Smooth muscle cell (in vitro differentiated cells): ENCODE results near the gene EHMT1. TPM values are rescaled to one million over a fixed set of nuclear protein-coding genes. Genes with fewer than 3 reads are reported as not detected.

Experiments
- DNase-seq: peaks from one replicate; lab custom pipeline; 2025; ENCODE audit not compliant: unreplicated experiment; lab: John Stamatoyannopoulos, UW
- H2AFZ ChIP-seq: fragments of 200-600 bp; sonication (generic); 2 replicates; pipeline ENCODE4 v1.6.0; 2016; ENCODE audit warnings: antibody characterized with exemption, low read depth, mild to moderate bottlenecking
- H3F3A ChIP-seq: fragments of 200-600 bp; sonication (generic); 2 replicates; pipeline ENCODE4 v1.6.0; 2017; ENCODE audit warnings: antibody characterized with exemption, low read depth
- H3K27ac ChIP-seq: fragments of 200-600 bp; sonication (generic); 2 replicates; pipeline ENCODE4 v1.5.1; 2016; ENCODE audit warnings: low read depth, mild to moderate bottlenecking
- H3K27me3 ChIP-seq: fragments of 200-600 bp; sonication (generic); 2 replicates; pipeline ENCODE4 v1.6.1; 2016; ENCODE audit warnings: low read depth, mild to moderate bottlenecking
- H3K36me3 ChIP-seq: fragments of 200-600 bp; sonication (generic); 2 replicates; pipeline ENCODE4 v1.5.1; 2016; ENCODE audit warnings: low read depth
- H3K4me1 ChIP-seq: fragments of 200-600 bp; sonication (generic); 2 replicates; pipeline ENCODE4 v1.5.1; 2016; ENCODE audit warnings: low read depth
- H3K4me2 ChIP-seq: fragments of 200-600 bp; sonication (generic); 2 replicates; pipeline ENCODE4 v1.6.0; 2016; ENCODE audit warnings: mild to moderate bottlenecking
- H3K4me3 ChIP-seq: fragments of 200-600 bp; sonication (generic); 2 replicates; pipeline ENCODE4 v1.5.1; 2016; ENCODE audit warnings: mild to moderate bottlenecking
- H3K79me2 ChIP-seq: fragments of 200-600 bp; sonication (generic); 2 replicates; pipeline ENCODE4 v1.6.0; 2016; ENCODE audit warnings: low read depth, mild to moderate bottlenecking
- H3K9ac ChIP-seq: fragments of 200-600 bp; sonication (generic); 2 replicates; pipeline ENCODE4 v1.6.0; 2016; ENCODE audit warnings: low read depth
- H3K9me3 ChIP-seq: fragments of 200-600 bp; sonication (generic); replicated peaks from 2 replicates; pipeline ENCODE4 v1.5.1; 2016; ENCODE audit warnings: low read depth
- H4K20me1 ChIP-seq: fragments of 200-600 bp; sonication (generic); 2 replicates; pipeline ENCODE4 v1.6.0; 2016; ENCODE audit warnings: low read depth
- WGBS: methylation state at CpG from one replicate; pipeline ENCODE4 v1.1.7; 2016; ENCODE audit warnings: low lambda C conversion rate; 5-methylcytosine and 5-hydroxymethylcytosine counted together
- polyA plus RNA-seq: library from polyadenylated mRNA; unstranded; fragments of >200 nt; fragmentation: Nextera tagmentation; extraction: Ambion mirVana; gene quantifications from 2 replicates; pipeline ENCODE4 v1.2.1, GENCODE V29; 2016
- total RNA-seq: library from RNA; depleted of rRNA; stranded (reverse); fragments of >200 nt; gene quantifications from 2 replicates; pipeline ENCODE4 v1.2.3, GENCODE V29; 2014
- TF ChIP-seq, protein P1 (sequence below): fragments of 200-600 bp; sonication (generic); IDR thresholded peaks from 2 replicates; pipeline ENCODE4 v1.5.1; 2017; ENCODE audit warnings: borderline replicate concordance, mild to moderate bottlenecking, antibody characterized with exemption; ENCODE audit not compliant: insufficient read depth, poor library complexity, severe bottlenecking

Gene EHMT1
- total and polyA plus RNA-seq, 2 experiments from 2014 or later = 23.1 to 34.1 TPM

DNA sequence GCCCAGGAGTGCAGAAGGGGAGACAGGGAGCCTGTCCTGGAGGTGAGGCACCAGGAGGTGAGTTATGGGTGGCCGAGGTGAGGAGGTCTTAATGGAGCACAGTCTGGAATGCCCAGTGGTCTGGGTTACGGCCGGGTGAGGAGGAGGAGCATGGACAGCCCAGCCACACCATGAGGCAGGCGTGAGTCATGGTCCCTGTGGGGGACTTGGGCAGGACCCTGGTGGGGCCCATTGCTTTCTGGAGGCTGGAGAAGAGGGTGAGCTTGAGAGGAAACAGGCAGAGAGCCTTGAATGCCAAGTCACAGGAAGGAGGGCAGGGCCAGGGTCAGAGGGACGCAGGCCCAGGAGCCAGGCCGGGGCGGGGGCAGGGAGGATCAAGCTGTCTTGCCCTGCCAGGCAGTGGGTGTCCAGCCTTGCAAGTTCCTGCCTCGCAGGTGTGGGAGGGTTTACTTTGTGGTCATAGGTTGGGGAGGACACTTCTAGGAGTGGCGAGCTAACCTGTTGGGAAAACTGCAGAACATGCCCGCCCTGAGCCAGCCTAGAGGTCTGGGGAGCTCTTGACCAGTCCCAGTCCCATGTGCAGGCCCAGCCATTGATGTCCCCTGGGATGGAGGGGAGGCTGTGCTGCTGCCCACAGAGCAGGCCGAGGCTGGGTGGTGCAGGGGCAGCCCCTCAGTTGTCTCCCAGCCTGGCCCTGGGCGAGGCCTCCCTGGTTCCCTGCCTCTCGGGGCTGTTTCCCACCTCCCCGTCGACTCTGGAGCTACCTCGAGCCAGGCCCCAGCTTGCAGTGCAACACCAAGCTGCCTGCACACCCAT, 261.6 kb downstream of the EHMT1 start:
- Histone ChIP-seq H3K9me3 (no peaks in the 10 kb centered on the region), H2AFZ (no peak overlapping the region), H3K4me1 (peaks cover 4% of the 10 kb centered on the region), H3K9ac (no peak overlapping the region), H3K4me2 (no peak overlapping the region), H3K27me3 (peaks cover 33% of the 10 kb centered on the region), H3K79me2 (no peaks in the 10 kb centered on the region), H4K20me1 (no peaks in the 10 kb centered on the region), H3K36me3 (no peaks in the 10 kb centered on the region), H3K4me3 (no peak overlapping the region), H3K27ac (no peak overlapping the region), H3F3A (no peaks in the 10 kb centered on the region)
- TF ChIP-seq, protein P1, sequence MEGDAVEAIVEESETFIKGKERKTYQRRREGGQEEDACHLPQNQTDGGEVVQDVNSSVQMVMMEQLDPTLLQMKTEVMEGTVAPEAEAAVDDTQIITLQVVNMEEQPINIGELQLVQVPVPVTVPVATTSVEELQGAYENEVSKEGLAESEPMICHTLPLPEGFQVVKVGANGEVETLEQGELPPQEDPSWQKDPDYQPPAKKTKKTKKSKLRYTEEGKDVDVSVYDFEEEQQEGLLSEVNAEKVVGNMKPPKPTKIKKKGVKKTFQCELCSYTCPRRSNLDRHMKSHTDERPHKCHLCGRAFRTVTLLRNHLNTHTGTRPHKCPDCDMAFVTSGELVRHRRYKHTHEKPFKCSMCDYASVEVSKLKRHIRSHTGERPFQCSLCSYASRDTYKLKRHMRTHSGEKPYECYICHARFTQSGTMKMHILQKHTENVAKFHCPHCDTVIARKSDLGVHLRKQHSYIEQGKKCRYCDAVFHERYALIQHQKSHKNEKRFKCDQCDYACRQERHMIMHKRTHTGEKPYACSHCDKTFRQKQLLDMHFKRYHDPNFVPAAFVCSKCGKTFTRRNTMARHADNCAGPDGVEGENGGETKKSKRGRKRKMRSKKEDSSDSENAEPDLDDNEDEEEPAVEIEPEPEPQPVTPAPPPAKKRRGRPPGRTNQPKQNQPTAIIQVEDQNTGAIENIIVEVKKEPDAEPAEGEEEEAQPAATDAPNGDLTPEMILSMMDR = no peak
- 92% methylated on average over 16 of the region's 16 CpGs for WGBS
- DNase-seq = no peak

DNA sequence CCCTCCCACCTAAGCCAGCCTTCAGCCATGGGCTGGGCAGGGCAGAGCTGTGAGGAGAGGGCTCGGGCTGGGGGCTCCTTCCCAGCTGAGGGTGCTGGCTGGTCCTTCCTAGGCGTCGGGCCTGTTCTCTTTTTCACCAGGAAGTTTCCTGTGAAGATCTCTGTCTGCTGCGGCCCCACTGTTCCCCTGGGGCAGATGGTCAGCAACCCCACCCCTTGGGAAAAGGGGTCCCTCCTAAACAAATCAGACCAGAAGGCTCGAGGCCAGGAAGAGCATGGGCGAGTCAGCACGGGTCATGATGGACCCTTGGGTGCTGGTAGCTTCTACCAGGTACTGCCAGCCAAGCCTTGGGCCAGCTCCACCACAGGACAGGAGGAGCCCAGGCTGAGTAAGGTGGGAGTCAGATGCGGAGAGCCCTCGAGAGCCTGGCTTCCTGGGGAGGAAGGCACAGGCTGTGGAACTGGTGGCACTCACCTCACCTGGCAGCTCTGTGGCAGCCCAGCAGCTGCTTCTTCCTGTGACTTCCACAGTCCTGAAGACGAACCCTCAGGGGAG, 262.2 kb downstream of the EHMT1 start:
- no peaks in the 10 kb centered on the region for H3K36me3 ChIP-seq
- H3K27ac ChIP-seq = no peak overlapping the region
- H3K4me2 ChIP-seq = no peak overlapping the region
- H4K20me1 ChIP-seq = no peaks in the 10 kb centered on the region
- no peak overlapping the region for H2AFZ ChIP-seq
- H3K79me2 ChIP-seq = no peaks in the 10 kb centered on the region
- no peak for DNase-seq
- 86% methylated on average over 10 of the region's 10 CpGs for WGBS
- peaks cover 26% of the 10 kb centered on the region for H3K27me3 ChIP-seq
- H3F3A ChIP-seq = no peaks in the 10 kb centered on the region
- no peaks in the 10 kb centered on the region for H3K9me3 ChIP-seq
- TF ChIP-seq, protein P1 = no peak
- H3K4me1 ChIP-seq = peaks cover 4% of the 10 kb centered on the region
- H3K4me3 ChIP-seq = no peak overlapping the region
- no peak overlapping the region for H3K9ac ChIP-seq

DNA sequence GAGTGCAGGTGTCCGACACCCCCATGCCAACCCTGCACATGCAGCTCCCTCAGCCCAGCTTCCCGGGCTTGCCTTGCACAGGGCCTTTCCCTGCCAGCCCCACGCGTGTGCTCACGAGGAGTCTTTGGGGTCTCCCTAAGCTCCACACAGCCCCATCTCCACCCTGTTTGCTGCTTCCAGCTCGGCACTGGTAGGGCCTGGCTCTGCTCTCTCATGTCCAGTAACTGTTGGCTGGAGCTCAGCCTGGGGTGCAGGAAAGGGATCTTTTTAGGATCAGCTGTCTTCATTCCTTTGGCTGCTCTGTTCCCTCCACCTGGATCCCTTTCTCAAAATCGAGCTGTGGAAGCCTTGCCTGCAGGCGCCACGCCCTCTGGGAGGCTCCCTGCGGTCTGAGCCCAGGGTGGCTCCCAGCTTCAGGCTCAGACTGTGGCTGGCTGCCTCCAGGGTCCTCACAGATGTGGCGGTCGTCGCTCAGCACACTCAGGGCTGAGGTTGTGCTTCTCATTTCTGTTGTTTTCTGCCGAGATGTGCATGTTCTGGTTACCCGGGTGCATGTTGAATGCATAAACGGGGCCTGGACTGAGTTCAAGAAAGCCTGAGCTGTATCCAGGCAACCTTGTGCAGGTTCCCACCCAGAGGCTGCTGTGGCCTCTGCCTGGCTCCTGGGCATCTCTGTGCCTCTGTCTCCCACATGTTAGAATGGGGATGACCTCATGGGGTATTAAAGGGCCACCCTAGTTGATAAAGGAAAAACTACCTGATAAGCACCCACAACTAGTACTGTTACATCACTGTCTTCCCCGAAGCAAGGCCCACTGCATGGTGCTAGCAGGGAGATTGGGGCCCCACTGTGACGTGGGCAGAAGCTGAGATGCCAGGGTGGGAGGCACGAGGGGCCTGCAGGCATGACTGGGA, 263.0 kb downstream of the EHMT1 start:
- H3K79me2 ChIP-seq = no peaks in the 10 kb centered on the region
- peaks cover 4% of the 10 kb centered on the region for H3K4me1 ChIP-seq
- no peak overlapping the region for H2AFZ ChIP-seq
- TF ChIP-seq, protein P1 = no peak
- no peaks in the 10 kb centered on the region for H3K9me3 ChIP-seq
- H3K27me3 ChIP-seq = peaks cover 18% of the 10 kb centered on the region
- 87% methylated on average over 19 of the region's 19 CpGs for WGBS
- H3K4me2 ChIP-seq = no peak overlapping the region
- H4K20me1 ChIP-seq = no peaks in the 10 kb centered on the region
- H3F3A ChIP-seq = no peaks in the 10 kb centered on the region
- no peak for DNase-seq
- no peak overlapping the region for H3K4me3 ChIP-seq
- H3K9ac ChIP-seq = no peak overlapping the region
- H3K36me3 ChIP-seq = no peaks in the 10 kb centered on the region
- no peak overlapping the region for H3K27ac ChIP-seq
